Iris pigment epithelial cell (primary cell): ENCODE results near the gene PHOX2A.
A peak's percentile ranks its signal among the peaks of the same experiment; 100 is the strongest.

Source experiments
- DNase-seq: peaks from one replicate; pipeline ENCODE4 v3.0.0-alpha.2; 2011; ENCODE audit warnings: low read depth

PHOX2A gene

DNA sequence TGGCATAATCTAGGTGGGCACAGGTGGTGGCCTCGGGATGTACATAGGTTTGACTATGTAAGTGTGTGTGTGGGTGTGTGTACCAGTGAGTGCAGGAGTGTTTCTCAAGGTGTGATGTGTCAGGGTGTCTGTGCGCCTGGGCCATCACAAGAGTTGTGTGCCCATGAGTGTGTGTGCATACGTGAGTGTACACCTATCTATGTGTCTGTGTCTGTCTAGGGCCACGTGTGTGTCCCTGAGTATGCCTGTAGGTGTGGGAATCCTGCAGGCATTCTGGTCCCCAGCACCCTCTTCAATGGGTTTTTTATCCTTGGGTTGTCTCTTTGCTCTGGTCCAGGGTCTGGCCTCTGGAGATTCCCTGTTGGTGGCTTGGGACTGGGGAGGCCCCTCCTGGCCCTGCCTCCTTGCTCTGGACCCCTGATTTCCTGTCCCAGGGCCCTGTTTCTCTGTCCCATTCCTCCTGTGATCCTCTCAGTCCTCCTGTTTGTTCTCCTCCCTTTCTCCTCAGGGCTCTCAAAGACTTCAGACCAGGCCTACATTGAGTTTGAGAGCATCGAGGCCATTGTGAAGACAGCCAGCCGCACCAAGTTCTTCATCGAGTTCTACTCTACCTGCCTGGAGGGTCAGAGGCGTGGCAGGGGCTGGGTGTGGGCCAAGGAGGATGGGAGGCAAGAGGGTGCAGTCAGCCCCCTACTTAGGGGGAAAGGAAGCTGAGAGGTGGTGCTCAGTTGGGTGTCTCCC, 10.0 kb downstream of the PHOX2A start:
- DNase-seq = no peak

DNA sequence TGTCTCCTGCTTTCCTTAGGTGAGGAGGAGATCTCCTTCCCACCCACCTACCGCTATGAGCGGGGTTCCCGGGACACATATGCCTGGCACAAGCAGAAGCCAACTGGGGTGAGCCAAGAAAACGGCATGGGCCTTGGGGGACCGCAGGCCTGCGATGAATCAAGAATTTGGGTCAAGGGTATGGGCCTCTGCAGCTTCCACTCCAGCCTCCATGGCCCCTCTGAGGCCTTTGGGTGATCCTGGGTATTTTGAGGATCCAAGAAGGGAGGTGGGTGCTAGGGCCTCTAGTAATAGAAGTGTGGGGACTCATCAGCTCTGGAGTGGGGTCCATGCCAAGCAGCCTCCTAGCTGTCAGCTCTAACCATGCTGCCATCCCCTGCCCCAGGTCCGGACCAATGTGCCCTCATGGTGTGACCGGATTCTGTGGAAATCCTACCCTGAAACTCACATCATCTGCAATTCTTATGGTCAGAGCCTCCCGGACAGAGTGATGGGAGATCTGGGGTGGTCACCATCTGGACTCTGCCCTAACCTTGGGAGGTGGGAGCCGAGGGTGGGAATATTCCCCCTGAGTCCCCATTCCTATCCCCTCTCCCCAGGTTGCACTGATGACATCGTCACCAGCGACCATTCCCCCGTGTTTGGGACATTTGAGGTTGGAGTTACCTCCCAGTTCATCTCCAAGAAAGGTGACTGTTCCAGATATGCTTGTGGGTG, 10.8 kb downstream of the PHOX2A start:
- DNase-seq = no peak

DNA sequence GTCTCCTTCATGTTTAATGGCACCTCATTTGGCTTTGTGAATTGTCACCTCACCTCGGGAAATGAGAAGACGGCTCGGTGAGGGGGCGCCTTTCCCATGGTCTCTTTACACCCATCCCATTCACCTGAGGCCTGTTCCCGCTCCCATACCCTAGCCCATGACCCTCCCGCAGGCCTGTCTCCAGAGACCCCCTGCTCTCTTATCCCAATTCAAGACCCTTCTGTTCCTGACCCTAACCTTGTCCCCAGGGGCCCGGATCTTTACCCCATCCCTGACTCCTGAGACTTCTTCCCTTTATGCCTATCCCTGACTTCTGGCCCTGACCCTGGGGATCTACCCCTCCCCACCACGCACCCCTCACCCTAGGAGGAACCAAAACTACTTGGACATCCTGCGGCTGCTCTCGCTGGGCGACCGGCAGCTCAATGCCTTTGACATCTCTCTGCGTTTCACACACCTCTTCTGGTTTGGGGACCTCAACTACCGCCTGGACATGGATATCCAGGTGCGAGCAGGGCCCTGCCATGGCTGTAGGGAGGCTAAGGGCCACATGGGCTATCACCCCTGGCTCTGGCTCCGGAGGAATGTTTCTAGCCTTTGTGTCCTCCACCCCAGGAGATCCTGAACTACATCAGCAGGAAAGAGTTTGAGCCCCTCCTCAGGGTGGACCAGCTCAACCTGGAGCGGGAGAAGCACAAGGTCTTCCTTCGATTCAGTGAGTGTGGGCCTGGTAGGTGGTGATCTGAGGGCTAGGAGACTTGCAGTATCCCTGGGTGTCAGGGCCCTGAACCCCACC, 11.5 kb downstream of the PHOX2A start:
- no peak for DNase-seq

DNA sequence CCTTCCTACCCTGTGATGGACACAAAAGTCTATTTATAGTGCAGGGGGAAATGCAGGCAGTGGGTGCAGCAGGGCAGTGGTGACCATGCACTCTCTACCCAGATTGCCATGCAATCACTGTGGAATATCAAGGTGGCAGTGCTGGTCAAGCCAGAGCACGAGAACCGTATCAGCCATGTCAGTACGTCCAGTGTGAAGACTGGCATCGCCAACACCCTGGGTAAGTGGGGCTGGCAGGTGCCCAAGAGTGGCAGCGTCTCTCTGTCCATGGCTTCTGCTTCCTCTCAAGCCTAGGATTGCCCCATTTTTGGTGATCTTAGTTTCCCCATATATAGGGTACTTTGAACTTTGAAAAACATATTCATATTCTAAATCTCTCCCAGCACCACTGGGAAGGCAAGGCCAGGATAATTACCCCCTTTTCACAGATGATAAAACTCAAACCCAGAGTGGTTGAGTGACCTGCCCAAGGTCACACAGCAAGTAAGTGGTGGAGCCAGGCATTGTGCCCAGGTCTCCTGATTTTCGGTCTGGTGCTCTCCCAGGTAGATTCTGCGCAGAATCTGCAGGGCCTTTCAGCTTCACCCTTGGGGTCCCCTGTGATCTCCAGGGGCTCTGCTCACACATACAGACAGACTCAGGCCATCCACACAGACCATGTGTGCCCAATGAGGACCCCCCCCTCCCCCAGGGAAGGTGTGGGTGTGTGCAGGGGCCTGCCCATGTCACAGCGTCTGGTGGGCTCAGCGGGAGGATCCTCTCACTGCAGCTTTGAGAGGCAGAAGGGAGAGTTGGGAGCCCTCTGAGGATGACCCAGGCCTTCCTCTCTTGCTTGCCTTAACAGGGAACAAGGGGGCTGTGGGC, 12.3 kb downstream of the PHOX2A start:
- DNase-seq = no peak

DNA sequence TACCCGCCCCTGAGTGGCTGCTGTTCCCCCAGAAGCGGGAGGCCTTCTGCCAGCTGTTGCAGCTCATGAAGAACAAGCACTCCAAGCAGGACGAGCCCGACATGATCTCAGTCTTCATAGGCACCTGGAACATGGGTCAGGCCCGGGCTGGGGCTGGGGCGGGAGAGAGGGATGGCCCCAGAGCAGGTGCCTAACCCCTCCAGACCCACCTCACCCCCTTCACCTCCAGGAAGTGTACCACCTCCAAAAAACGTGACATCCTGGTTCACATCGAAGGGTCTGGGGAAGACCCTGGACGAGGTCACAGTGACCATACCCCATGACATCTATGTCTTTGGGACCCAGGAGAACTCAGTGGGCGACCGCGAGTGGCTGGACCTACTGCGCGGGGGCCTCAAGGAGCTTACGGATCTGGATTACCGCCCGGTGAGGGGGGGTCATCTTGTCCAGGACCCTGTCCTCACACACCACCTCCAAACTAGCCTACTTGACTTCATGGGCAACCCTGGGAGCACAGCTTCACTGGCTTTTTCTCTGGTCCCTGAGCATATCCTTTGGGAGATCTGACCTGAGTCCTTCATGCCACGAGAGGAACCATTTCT, 13.1 kb downstream of the PHOX2A start:
- no peak for DNase-seq

DNA sequence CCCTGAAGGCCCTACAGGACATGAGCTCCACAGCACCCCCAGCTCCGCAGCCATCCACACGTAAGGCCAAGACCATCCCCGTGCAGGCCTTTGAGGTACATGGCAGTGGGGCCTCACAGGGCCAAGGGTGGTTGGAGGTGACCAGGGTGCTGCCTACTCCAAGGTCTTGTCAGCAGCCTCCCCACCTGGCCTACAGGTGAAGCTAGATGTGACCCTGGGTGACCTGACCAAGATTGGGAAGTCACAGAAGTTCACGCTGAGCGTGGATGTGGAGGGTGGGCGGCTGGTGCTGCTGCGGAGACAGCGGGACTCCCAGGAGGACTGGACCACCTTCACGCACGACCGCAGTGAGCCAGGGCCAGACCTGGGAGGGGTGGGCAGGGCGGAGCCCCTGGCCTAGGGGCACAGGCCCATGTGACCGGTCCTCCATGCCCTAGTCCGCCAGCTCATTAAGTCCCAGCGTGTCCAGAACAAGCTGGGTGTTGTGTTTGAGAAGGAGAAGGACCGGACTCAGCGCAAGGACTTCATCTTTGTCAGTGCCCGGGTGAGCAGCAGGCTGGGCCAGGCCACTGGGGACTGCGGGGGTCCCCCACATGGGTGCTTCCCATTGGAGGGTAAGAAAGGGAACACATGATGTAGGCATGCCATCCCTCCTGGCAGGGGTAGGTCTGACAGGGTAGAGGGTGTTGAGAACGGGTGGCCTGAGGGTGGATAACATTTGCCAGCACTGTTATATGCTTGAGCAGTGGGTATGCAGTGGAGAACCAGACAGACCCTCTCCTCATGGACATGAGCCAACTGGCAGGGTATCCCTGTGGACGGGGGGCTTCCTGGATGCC, 13.8 kb downstream of the PHOX2A start:
- no peak for DNase-seq

DNA sequence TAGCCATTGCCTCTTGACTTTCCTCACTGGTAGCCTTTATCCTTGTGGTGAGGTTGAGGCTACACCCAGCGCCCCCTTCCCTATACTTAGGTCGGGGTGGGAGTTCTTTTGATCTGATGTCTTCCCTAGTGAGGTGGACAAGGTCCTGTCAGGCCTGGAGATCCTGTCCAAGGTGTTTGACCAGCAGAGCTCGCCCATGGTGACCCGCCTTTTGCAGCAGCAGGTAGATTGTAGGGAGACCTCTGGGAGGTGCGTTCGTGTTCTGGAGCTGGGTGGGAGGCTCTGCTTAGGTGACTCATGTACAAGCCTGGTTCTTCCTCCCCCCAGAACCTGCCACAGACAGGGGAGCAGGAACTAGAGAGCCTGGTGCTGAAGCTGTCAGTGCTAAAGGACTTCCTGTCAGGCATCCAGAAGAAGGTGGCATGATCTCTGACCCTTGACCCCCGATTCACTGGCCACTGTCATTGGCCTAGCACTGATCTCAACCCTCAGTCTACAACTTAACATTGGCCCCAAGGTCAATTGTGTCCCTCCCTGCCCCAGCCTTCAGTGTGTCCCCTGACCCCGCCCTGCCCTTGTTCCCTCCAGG, 14.5 kb downstream of the PHOX2A start:
- DNase-seq = no peak

DNA sequence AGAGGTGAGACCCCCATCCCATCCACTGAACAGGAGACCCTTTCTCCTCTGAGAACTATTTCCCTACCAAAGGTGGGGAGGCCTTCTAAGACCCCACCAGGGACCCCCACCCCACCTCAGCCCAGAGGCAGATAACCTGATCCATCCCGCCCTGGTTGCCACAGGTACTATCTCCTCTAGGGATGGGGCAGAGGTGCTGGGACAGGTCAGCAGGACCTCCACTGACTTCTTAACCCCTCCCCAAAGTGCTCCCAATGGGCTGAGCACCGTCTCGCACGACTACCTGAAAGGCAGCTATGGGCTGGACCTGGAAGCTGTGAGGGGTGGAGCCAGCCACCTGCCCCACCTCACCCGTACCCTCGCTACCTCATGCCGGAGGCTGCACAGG, 15.1 kb downstream of the PHOX2A start:
- DNase-seq = no peak

DNA sequence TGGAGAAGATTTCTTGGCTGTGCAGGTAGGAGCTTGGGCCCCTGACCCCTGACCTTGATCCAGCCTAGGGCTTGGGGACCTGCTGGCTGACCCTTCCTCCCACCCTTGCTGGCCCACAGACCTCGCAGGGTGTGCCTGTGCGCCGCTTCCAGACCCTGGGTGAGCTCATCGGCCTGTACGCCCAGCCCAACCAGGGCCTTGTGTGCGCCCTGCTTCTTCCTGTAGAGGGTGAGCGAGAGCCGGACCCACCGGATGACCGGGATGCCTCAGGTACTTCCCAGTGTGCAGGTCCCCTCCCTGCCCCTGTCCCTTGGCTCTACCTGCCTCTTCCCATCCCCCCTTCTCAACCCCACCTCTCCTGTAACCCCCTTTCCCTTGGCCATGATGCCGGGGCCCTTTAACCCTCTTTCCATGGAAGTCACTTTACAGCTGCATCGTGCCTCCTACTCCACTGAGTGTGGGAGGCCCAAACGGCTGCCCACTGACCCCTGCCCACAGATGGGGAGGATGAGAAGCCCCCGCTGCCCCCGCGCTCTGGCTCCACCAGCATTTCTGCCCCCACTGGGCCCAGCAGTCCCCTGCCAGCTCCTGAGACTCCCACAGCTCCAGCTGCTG, 15.6 kb downstream of the PHOX2A start:
- peak; percentile 10 for DNase-seq

DNA sequence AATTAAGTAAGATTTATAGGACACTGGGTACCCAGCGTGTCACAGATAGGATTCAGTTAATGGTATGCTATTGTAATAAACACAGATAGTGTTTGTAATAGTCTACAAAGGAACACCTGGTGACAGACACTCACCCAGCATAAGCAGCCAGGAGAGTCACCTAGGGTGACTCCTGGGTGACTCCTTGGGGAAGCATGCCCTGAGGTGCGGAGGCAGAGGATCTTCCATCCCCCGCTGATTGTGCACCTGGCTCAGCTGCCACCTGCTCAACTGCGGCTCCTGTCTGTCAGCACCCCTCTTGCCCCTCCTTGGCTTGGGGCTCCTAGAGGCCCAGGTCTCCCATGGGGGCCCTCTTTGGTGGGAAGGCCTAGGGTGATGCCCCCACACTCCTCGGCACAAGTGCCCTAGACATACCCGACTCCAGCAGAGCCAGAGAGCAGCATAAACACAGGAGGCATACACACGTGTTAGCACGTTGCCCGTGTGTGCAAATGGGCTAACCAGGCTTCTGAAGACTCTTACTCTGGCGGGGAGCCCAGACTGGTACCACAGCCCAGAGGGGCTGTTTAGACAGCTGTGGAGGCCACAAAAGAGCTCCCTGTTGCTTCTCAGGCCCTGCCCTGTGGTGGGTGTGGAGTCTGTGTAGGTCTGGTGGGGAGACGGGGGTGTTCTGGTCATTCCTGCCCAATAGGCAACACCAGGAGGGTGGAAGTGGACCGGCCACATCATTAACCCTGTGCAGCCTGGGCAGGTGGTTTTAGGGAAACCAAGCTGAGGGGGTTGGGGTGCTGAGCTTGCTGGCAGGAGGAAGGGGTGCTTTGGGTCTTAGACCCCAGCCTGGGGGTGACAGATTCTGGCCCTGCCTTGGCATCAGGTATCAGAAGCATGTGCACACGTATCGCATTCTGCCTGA, 16.4 kb downstream of the PHOX2A start:
- peak; percentile 53 for DNase-seq

DNA sequence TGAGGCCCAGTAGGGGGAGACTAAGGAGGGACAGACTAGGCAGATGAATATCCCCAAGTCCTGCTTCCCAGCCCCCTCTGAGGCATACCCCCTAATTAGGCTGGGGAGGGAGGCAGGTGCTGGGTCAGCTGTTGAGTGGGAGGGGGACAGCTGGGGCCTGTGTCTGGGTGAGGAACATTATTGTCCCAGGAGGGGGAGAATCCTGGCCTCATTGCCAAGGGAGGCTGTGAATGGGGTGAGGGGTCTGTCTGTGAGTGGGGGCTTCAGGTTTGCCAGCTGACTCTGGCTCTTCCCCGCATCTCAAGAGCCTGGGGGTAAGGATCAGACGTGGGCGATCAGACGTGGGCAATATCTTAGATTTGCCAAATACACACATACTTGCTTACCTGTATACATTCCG, 17.3 kb downstream of the PHOX2A start:
- no peak for DNase-seq

DNA sequence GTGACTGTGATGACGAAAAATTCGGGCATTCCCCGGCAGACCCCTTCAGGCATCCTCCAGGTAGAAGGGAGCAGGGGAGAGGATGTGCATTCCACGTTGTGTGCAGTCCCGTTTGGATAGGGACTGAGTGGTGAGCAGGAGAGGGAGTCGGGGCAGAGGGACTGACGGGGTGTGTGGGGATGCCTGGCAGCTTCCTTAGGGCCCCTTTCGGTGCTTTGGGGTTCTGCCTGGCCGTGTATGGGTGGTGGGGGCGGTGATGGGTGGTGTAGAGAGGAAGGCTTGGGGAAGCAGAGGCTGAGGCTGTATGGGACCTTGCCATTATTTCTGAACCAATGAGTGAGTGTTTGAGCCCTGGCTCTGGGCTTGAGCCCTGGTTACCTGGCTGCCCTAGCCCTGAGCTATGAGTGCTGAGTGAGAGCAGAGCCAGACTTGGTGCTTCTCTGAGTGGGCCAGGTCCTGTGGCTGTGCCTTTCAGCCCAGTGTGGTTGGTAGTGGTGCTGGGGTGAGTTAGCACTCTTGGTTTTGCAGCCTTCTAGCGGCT, 18.5 kb downstream of the PHOX2A start:
- DNase-seq = peak; percentile 15

DNA sequence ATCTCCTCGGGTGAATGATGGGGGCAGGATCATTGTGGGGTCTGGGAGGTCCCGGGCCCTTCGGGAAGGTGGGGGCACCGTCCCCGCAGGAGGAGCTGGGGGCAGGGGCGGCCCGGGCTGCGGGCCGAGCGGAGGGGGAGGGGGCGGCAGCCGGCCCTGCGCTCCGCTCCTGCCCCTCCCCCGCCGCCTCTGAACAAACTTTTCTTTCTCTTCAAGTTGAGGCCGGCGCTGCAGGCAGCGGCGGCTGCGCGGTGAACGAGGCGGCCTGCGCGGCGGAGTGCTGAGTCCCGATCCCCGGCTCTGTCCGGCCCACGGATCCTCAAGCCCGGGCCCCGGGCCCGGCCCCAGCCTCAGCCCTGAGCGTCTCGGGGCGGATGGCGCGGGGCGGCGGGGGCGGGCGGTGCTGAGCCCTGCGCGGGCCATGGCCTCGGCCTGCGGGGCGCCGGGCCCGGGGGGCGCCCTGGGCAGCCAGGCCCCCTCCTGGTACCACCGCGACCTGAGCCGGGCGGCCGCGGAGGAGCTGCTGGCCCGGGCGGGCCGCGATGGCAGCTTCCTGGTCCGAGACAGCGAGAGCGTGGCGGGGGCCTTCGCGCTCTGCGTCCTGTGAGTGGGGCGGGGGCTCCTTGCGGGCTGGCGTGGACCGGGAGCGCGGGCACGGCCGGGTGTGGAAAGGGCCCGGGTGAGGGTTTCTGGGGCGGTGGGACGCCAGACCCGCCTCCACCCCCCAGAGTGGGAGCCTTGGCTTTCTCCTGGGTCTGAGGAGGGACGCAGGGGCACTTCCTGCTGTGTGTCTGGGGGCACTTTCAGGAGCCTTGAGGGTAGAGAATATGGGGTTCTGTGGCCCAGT, 19.2 kb downstream of the PHOX2A start, which contains the start of gene INPPL1:
TSS of gene INPPL1 (plus strand) at position 204 of the 847 bp plus-strand sequence. CDS start at position 422, 218 bp downstream.
- DNase-seq = peak; percentile 52

DNA sequence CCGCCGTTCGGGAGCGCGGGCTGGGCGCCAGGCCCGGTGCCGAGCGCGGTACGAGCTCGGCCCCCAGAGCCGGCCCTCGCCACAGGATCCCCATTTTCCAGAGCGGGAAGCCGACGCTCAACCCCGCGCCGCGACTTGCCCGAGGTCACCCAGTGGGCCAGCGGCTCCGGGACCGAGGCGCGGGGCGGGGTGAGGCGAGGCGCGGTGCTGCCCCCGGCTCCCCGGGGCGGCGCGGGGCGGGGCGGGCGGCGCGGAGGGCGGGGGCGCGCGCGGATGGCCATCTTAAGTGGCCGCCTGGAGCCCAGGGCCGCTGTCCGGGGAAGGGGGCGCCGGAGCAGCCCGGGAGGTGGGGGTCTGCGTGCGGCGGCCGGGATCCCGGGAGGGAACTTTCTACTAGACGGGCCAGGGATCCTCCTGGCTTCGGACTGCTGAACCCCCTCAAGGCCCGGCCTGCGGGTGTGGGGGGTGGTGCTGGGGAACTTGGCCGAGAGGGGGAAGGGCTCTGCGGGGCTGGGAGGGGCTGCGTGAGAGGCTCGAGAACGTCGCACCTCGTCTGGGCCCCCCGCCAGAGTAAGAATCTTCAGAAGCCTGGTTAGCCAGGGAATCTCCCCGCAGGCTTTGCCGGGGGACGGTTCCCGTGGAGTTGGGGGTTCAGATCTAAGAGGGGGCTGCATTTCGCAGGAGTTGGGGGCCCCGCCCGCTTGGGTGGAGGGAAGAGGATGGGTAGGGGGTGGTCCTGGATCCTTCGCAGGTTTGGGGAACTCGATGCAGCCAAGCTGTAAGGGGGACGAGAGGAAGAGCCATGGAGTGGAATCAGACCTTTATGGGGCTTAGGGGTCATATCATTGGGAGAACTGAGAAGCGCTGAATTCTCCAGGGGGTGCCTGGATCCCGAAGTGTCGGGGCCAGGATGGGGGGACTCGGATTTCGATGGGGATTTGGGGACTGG, 20.1 kb downstream of the PHOX2A start:
- peak; percentile 76 for DNase-seq

DNA sequence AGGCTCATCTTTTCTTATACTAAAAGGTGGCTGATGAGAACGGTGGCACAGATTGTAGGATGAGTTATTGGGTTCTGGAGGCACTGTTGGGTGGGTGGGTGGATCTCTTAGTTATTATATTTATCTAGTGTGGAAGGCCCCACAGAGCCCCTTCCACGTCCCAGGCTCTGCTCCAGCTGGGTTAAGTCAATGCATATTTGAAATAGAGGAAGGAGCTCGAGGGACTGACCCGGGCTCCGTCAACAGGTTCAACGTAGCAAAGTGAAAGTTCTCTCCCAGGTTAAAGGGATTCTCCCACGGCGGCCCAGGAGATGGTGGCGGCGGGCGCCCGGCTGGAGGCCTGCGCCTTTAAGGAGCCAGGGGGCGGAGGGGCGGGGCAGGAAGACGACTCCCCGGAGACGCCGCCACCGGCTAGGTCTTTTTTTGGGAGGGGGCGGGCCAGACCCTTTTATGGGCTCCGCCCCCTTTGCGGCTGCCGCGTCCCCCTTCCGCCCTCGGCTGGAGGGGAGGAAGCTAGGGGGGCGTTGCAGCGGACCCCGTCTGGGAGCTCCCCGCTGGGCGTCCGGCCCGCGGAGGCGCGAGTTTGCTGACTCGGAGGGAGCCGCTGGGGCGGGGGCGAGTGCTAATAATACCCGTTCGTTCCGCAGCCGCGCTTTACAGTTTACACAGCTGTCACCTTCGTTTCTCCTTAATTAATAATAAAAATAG, 20.9 kb downstream of the PHOX2A start:
- DNase-seq = peak; percentile 88
